ENCODE measurements around the gene ARHGAP29. TPM values are rescaled to one million over a fixed set of nuclear protein-coding genes. Genes with fewer than 3 reads are reported as not detected.

Gene ARHGAP29
- total and polyA plus RNA-seq, 2 experiments from 2014 or later, result 4.6 to 6.9 TPM

GRCh38 chr1:94255476-94255875, 18.1 kb upstream of the ARHGAP29 start (continued):
- TF ChIP-seq ZNF462 (CRISPR knock-in tag; IDR thresholded peaks at IDR 0.05) (no peak), ZNF331 (CRISPR knock-in tag; IDR thresholded peaks at IDR 0.05; ENCODE audit: low read depth) (no peak), JUNB (IDR thresholded peaks at IDR 0.05; ENCODE audit: unreplicated experiment) (no peak)

GRCh38 chr1:94254073-94254810, 16.9 kb upstream of the ARHGAP29 start:
- no peaks in the 10 kb centered on the region for H3K36me3 ChIP-seq (ENCODE audit: insufficient read depth)
- no peak for ATAC-seq
- Mint-ChIP-seq H3K9me3 (no peaks in the 10 kb centered on the region), H3K4me1 (peaks cover 2% of the 10 kb centered on the region), H3K27ac (no peak overlapping the region), H3K27me3 (ENCODE audit: insufficient read depth, low read depth, poor library complexity) (peaks cover 38% of the 10 kb centered on the region), H3K4me3 (no peak overlapping the region), H3K36me3 (ENCODE audit: low read depth) (no peaks in the 10 kb centered on the region)
- no peak for DNase-seq (ENCODE audit: low spot score)
- H3K27me3 ChIP-seq (ENCODE audit: insufficient read depth), result peaks cover 98% of the 10 kb centered on the region
- H3K4me2 ChIP-seq, result no peak overlapping the region
- H3F3A ChIP-seq (replicated peaks; ENCODE audit: low read depth), result no peaks in the 10 kb centered on the region
- H3K4me1 ChIP-seq (ENCODE audit: insufficient read depth), result peaks cover 9% of the 10 kb centered on the region; the same call in 1 of the 2 replicates
- H3K4me3 ChIP-seq, result no peak overlapping the region
- H3K27ac ChIP-seq (ENCODE audit: low read depth), result no peak overlapping the region
- no peaks in the 10 kb centered on the region for H3K9me2 ChIP-seq (ENCODE audit: insufficient read depth)
- H2AFZ ChIP-seq, result no peak overlapping the region
- no peaks in the 10 kb centered on the region for H3K79me2 ChIP-seq (replicated peaks; ENCODE audit: insufficient read depth)
- H4K20me1 ChIP-seq (replicated peaks; ENCODE audit: insufficient read depth), result peaks cover 5% of the 10 kb centered on the region; the same call in 1 of the 2 replicates
- no peak for TF ChIP-seq STAT1 (IDR thresholded peaks at IDR 0.05; ENCODE audit: unreplicated experiment)
- TF ChIP-seq ZNF331 (CRISPR knock-in tag; IDR thresholded peaks at IDR 0.05; ENCODE audit: low read depth), result no peak
- no peak for TF ChIP-seq CREB1 (CRISPR knock-in tag; IDR thresholded peaks at IDR 0.05; ENCODE audit: low read depth)
- TF ChIP-seq ETS1 (IDR thresholded peaks at IDR 0.05), result no peak
- TF ChIP-seq POLR2AphosphoS5 (IDR thresholded peaks at IDR 0.05; ENCODE audit: low read depth), result no peak
- no peak for TF ChIP-seq NANOG (IDR thresholded peaks at IDR 0.05; ENCODE audit: borderline replicate concordance)
- no peak for TF ChIP-seq REST (IDR thresholded peaks at IDR 0.05; ENCODE audit: unreplicated experiment)
- no peak for TF ChIP-seq EZH2 (IDR thresholded peaks at IDR 0.05; ENCODE audit: low read depth, unreplicated experiment)

Data from GM23338 (cell line).